ENCODE measurements around the gene CCDC110.

The CCDC110 gene

DNA sequence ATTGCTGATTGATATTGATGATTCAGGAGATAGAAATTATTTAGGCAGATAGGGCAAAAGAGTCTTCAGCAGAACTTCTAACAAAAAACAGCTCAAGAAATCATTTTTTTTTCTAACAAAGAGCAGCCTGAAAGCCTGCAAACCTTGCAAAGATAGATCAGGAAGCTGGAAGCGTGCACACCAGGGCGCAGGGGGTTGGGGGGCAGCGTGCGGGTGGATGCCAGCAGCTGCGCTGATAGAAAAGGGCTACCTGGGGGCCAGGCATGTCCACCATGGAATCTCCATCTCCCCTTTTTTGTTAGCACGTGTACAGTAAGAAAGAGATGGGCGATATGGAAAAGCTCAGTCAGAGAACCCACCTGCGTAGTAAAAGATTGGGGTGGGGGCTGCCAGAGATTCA is 1.7 kb upstream of the CCDC110 start:
- TF ChIP-seq, protein P1, sequence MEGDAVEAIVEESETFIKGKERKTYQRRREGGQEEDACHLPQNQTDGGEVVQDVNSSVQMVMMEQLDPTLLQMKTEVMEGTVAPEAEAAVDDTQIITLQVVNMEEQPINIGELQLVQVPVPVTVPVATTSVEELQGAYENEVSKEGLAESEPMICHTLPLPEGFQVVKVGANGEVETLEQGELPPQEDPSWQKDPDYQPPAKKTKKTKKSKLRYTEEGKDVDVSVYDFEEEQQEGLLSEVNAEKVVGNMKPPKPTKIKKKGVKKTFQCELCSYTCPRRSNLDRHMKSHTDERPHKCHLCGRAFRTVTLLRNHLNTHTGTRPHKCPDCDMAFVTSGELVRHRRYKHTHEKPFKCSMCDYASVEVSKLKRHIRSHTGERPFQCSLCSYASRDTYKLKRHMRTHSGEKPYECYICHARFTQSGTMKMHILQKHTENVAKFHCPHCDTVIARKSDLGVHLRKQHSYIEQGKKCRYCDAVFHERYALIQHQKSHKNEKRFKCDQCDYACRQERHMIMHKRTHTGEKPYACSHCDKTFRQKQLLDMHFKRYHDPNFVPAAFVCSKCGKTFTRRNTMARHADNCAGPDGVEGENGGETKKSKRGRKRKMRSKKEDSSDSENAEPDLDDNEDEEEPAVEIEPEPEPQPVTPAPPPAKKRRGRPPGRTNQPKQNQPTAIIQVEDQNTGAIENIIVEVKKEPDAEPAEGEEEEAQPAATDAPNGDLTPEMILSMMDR (IDR thresholded peaks at IDR 0.05; ENCODE audit: insufficient read depth, missing control alignments): no peak
- FAIRE-seq (no peak), DNase-seq (ENCODE audit: insufficient read length, low spot score) (no peak)

GRCh38 chr4:185472103-185472542 is 590 bp upstream of the CCDC110 start:
- TF ChIP-seq, protein P1 (IDR thresholded peaks at IDR 0.05; ENCODE audit: insufficient read depth, missing control alignments): no peak
- DNase-seq (ENCODE audit: insufficient read length, low spot score): no peak
- no peak for FAIRE-seq

- TF ChIP-seq, protein P1 (IDR thresholded peaks at IDR 0.05; ENCODE audit: insufficient read depth, missing control alignments): no peak
- DNase-seq (ENCODE audit: insufficient read length, low spot score): no peak
- no peak for FAIRE-seq
Measured at GRCh38 chr4:185470501-185471195, 885 bp downstream of the CCDC110 start.

GRCh38 chr4:185469580-185470154 is 1.9 kb downstream of the CCDC110 start:
- DNase-seq (ENCODE audit: insufficient read length, low spot score) (no peak), FAIRE-seq (no peak)
- TF ChIP-seq, protein P1 (IDR thresholded peaks at IDR 0.05; ENCODE audit: insufficient read depth, missing control alignments): no peak

DNA sequence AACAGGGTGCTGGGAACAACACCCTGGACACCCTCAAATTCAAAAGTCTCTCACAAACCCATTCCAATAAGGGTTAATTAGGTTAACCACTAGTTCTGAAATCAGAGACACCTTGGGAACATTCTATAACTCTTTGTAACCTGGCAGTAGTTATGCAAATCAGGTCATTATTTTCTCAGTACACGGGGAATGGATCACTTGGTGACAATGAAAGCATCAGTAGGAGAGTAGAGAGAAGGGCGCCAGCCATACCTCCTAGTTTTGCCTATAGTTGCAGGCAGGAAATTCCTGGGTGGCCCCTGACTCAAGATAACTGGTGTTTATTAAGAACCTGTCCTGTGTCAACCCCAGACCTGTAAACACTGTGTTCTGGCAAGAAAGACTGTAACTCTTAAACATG is 2.5 kb downstream of the CCDC110 start:
- TF ChIP-seq, protein P1 (IDR thresholded peaks at IDR 0.05; ENCODE audit: insufficient read depth, missing control alignments): no peak
- no peak for DNase-seq (ENCODE audit: insufficient read length, low spot score)
- FAIRE-seq: no peak

DNA sequence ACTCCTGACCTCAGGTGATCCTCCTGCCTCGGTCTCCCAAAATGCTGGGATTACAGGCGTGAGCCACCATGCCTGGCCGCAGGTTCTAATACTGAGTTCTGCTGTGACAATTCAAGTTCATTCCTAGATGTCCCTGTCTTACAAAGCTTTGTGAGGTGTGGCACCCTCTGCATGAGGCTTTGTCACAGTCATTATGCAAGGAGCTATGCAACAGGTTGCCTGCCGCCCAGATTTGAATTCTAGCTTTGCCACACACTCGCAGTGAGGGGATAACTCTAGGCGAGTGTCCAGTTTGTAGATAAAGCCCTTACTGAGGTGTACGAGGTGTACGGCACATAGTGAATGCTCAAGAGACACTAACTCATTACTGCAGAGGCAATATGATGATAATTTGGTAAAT is 3.5 kb downstream of the CCDC110 start:
- FAIRE-seq: no peak
- TF ChIP-seq, protein P1 (IDR thresholded peaks at IDR 0.05; ENCODE audit: insufficient read depth, missing control alignments): no peak

DNA sequence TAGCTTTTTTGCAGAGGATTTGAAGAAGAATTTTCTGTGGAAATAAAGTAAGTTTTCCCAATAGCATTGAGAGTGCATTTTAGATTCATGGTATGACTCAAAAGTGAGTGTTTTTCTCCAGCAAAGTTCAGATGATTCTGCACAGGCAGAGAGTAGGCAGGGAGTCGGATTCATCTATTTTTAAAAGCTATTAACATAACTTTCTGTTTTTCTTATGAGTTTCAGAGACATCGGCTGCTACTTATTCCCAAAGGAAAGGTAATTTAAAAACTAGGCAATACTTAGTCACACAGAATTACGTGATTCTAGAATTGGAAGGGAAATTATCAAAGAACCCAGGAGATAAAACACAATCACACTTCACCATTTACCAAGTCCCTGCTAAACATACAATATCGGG is 4.4 kb downstream of the CCDC110 start:
- DNase-seq (ENCODE audit: insufficient read length, low spot score) (no peak), FAIRE-seq (peak; percentile 32)
- TF ChIP-seq, protein P1 (IDR thresholded peaks at IDR 0.05; ENCODE audit: insufficient read depth, missing control alignments): no peak

More for the DNA sequence above, 3.5 kb downstream of the CCDC110 start:
- DNase-seq (ENCODE audit: insufficient read length, low spot score): no peak

Measured in D721Med (cell line).